GM23338 (cell line): ENCODE measurements around the gene SUGP1. TPM values are rescaled to one million over a fixed set of nuclear protein-coding genes. Genes with fewer than 3 reads are reported as not detected.

Experiments
- ATAC-seq: fragments of 200-7000 bp; cut with Tn5 transposase; 3 replicates; pipeline ENCODE4 v1.9.1; 2020
- DNase-seq: peaks from one replicate; pipeline ENCODE4 v3.0.0-alpha.2; 2015; ENCODE audit warnings: low spot score
- H2AFZ ChIP-seq: fragments of 200-600 bp; sonication (generic); 2 replicates; pipeline ENCODE4 v1.8.0; 2016; ENCODE audit warnings: antibody characterized with exemption, mild to moderate bottlenecking, moderate library complexity
- H3F3A ChIP-seq: fragments of 200-600 bp; sonication (generic); replicated peaks from 2 replicates; pipeline ENCODE4 v1.8.0; 2017; ENCODE audit warnings: antibody characterized with exemption, mixed run types, low read depth
- H3K27ac ChIP-seq: fragments of 200-600 bp; sonication (generic); 2 replicates; pipeline ENCODE4 v1.6.1; 2016; ENCODE audit warnings: low read depth
- H3K27me3 ChIP-seq: fragments of 200-600 bp; sonication (generic); 2 replicates; pipeline ENCODE4 v1.8.0; 2016; ENCODE audit warnings: mild to moderate bottlenecking, mixed run types, moderate library complexity; ENCODE audit not compliant: insufficient read depth
- H3K36me3 ChIP-seq: fragments of 200-600 bp; sonication (generic); 2 replicates; pipeline ENCODE4 v1.8.0; 2016; ENCODE audit warnings: mild to moderate bottlenecking; ENCODE audit not compliant: insufficient read depth
- H3K4me1 ChIP-seq: fragments of 200-600 bp; sonication (generic); 2 replicates; pipeline ENCODE4 v1.8.0; 2016; ENCODE audit warnings: mild to moderate bottlenecking, moderate library complexity; ENCODE audit not compliant: insufficient read depth
- H3K4me2 ChIP-seq: fragments of 200-600 bp; sonication (generic); 2 replicates; pipeline ENCODE4 v1.7.1; 2017; ENCODE audit warnings: mixed run types
- H3K4me3 ChIP-seq: fragments of 200-600 bp; sonication (generic); 2 replicates; pipeline ENCODE4 v1.6.1; 2016; ENCODE audit warnings: mixed run types
- H3K79me2 ChIP-seq: fragments of 200-600 bp; sonication (generic); replicated peaks from 2 replicates; pipeline ENCODE4 v1.8.0; 2017; ENCODE audit warnings: mild to moderate bottlenecking; ENCODE audit not compliant: insufficient read depth
- H3K9me2 ChIP-seq: fragments of 200-600 bp; sonication (generic); 2 replicates; pipeline ENCODE4 v1.8.0; 2017; ENCODE audit not compliant: insufficient read depth
- H4K20me1 ChIP-seq: fragments of 200-600 bp; sonication (generic); replicated peaks from 2 replicates; pipeline ENCODE4 v1.8.0; 2017; ENCODE audit warnings: mild to moderate bottlenecking; ENCODE audit not compliant: insufficient read depth
- H3K27ac Mint-ChIP-seq: 2 replicates; pipeline ENCODE4 v1.8.0; 2020; ENCODE audit warnings: inconsistent platforms, mild to moderate bottlenecking, moderate library complexity, mixed read lengths
- H3K27me3 Mint-ChIP-seq: 3 replicates; pipeline ENCODE4 v1.8.0; 2022; ENCODE audit warnings: low read depth, mild to moderate bottlenecking, moderate library complexity, mixed read lengths, inconsistent platforms; ENCODE audit not compliant: insufficient read depth, poor library complexity
- H3K36me3 Mint-ChIP-seq: 3 replicates; pipeline ENCODE4 v1.8.0; 2021; ENCODE audit warnings: low read depth, mild to moderate bottlenecking, inconsistent platforms, moderate library complexity, mixed read lengths
- H3K4me1 Mint-ChIP-seq: 3 replicates; pipeline ENCODE4 v1.8.0; 2020; ENCODE audit warnings: mild to moderate bottlenecking, inconsistent platforms, mixed read lengths
- H3K4me3 Mint-ChIP-seq: 3 replicates; pipeline ENCODE4 v1.8.0; 2021; ENCODE audit warnings: moderate library complexity, mild to moderate bottlenecking, inconsistent platforms, mixed read lengths
- H3K9me3 Mint-ChIP-seq: 3 replicates; pipeline ENCODE4 v1.8.0; 2020; ENCODE audit warnings: moderate library complexity, mild to moderate bottlenecking, inconsistent platforms, mixed read lengths
- CREB1 ChIP-seq: fragments of 250-450 bp; sonication (Bioruptor Pico); IDR thresholded peaks from 2 replicates; pipeline ENCODE4 v1.5.0; 2020; ENCODE audit warnings: low read depth, mild to moderate bottlenecking, moderate library complexity
- CTCF ChIP-seq, 2 experiments: fragments of 200-600 bp in 1 of 2; sonication (generic) in 1 of 2; conservative IDR thresholded peaks; 2 replicates each; pipeline versions ENCODE4 v1.5.1 to v1.6.1; 2016 to 2017; ENCODE audit warnings: antibody characterized with exemption in 2 of 2, low read depth in 2 of 2, mild to moderate bottlenecking in 2 of 2, moderate library complexity in 1 of 2
- ETS1 ChIP-seq: IDR thresholded peaks from 2 replicates; pipeline ENCODE4 v1.6.1; 2016; ENCODE audit warnings: antibody characterized with exemption
- EZH2 ChIP-seq: fragments of 200-600 bp; sonication (generic); IDR thresholded peaks from one replicate; pipeline ENCODE4 v1.8.0; 2017; ENCODE audit warnings: antibody characterized with exemption, mild to moderate bottlenecking, low read depth; ENCODE audit not compliant: unreplicated experiment
- NANOG ChIP-seq: IDR thresholded peaks from 2 replicates; pipeline ENCODE4 v1.6.1; 2016; ENCODE audit warnings: antibody characterized with exemption, borderline replicate concordance
- POLR2AphosphoS5 ChIP-seq: IDR thresholded peaks from 2 replicates; pipeline ENCODE4 v1.6.1; 2016; ENCODE audit warnings: antibody characterized with exemption, low read depth
- REST ChIP-seq: IDR thresholded peaks from one replicate; pipeline ENCODE4 v1.6.1; 2018; ENCODE audit warnings: antibody characterized with exemption; ENCODE audit not compliant: unreplicated experiment
- ZNF114 ChIP-seq: fragments of 250-450 bp; sonication (Bioruptor Pico); IDR thresholded peaks from 2 replicates; pipeline ENCODE4 v1.5.0; 2020; ENCODE audit warnings: mild to moderate bottlenecking, moderate library complexity
- ZNF331 ChIP-seq: fragments of 250-450 bp; sonication (Bioruptor Pico); IDR thresholded peaks from 2 replicates; pipeline ENCODE4 v1.5.0; 2020; ENCODE audit warnings: low read depth, mild to moderate bottlenecking, moderate library complexity
- ZNF462 ChIP-seq: fragments of 250-450 bp; sonication (Bioruptor Pico); IDR thresholded peaks from 2 replicates; pipeline ENCODE4 v1.5.0; 2020; ENCODE audit warnings: mild to moderate bottlenecking, moderate library complexity
- polyA plus RNA-seq: library from polyadenylated mRNA; unstranded; fragments of >200 nt; fragmentation: Nextera tagmentation; extraction: Ambion mirVana; gene quantifications from 2 replicates; pipeline ENCODE4 v1.2.1, GENCODE V29; 2016
- total RNA-seq: library from RNA; depleted of rRNA; stranded (reverse); fragments of >200 nt; shearing (Covaris generic); gene quantifications from 2 replicates; pipeline ENCODE4 v1.2.3, GENCODE V29; 2014

SUGP1 gene
- total and polyA plus RNA-seq, 2 experiments from 2014 or later: 38.6 to 61.6 TPM

- ATAC-seq: no peak
- Histone ChIP-seq H2AFZ (no peak overlapping the region), H3K4me3 (no peak overlapping the region), H3K9me2 (no peaks in the 10 kb centered on the region), H4K20me1 (no peaks in the 10 kb centered on the region), H3K36me3 (no peaks in the 10 kb centered on the region), H3K4me2 (no peak overlapping the region), H3K79me2 (no peaks in the 10 kb centered on the region), H3F3A (peaks cover 2% of the 10 kb centered on the region; the same call in 1 of the 2 replicates), H3K4me1 (peaks cover 8% of the 10 kb centered on the region), H3K27ac (no peak overlapping the region), H3K27me3 (peaks cover 19% of the 10 kb centered on the region)
- Mint-ChIP-seq H3K4me1 (peaks cover 10% of the 10 kb centered on the region), H3K27me3 (peaks cover 32% of the 10 kb centered on the region), H3K9me3 (no peaks in the 10 kb centered on the region), H3K36me3 (no peaks in the 10 kb centered on the region; the same call in 2 of the 3 replicates), H3K4me3 (no peak overlapping the region; the same call in 2 of the 3 replicates), H3K27ac (no peak overlapping the region)
- DNase-seq: no peak
- TF ChIP-seq EZH2 (no peak), CREB1 (CRISPR knock-in tag) (no peak), NANOG (no peak), POLR2AphosphoS5 (no peak), CTCF (conservative IDR thresholded peaks at IDR 0.05; ENCODE audit: low read depth in 2 of 2) (no peak), REST (no peak), ZNF114 (CRISPR knock-in tag) (no peak), ETS1 (no peak), ZNF331 (CRISPR knock-in tag) (no peak), ZNF462 (CRISPR knock-in tag) (no peak)
Observed at GRCh38 chr19:19267305-19267704, 53.0 kb downstream of the SUGP1 start.
